ENCODE data around the gene RPTOR. TPM values are rescaled to one million over a fixed set of nuclear protein-coding genes. Genes with fewer than 3 reads are reported as not detected.

Gene RPTOR
- total RNA-seq, 3 donors from 2014 or later (not counting 1 experiment from before 2014, with no cell fraction given) = 49.2 to 63.6 (median 55.4) TPM

DNA sequence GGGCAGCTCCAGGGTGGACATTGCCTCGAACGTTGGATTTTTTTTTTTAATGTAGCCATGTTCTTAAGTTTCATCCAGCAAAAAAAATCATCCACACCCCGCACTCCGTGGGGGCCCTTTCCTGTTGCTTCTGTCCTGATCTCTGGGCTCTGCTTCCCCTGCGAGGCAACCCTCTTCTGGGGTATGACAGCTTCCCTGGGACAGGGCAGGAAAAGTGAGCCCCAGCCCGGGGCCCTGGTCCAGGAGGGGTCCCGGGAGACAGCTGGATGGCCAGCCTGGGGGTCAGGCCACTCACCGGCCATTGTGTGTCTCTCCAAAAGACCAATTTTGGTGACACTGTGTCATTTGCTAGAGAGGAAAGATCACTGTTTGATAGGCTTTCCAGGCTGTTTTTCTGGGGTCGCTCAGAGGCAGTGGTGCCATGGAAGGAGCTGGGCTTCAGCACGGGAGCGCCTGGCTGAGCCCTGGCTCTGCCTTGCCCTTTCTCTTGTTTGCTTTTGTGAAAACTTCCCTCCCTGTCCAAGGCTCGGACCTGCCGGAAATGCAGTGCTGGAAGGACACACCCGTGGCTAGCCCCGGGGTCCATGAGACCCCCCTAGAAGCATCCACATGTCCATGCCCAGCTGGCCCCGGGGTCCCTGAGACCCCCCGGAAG lies 406.0 kb downstream of the RPTOR start:
- peaks cover 33% of the 10 kb centered on the region for H3K36me3 ChIP-seq (ENCODE audit: control insufficient read depth, insufficient read depth, low read length)
- no peaks in the 10 kb centered on the region for H3K9me3 ChIP-seq (ENCODE audit: control insufficient read depth, insufficient read depth, low read length)
- H3K4me1 ChIP-seq (ENCODE audit: control insufficient read depth, insufficient read depth, low read length) = peaks cover 29% of the 10 kb centered on the region
- Mint-ChIP-seq H3K27me3 (ENCODE audit: low read depth in 2 of 2) (no peaks in the 10 kb centered on the region), H3K9me3 (no peaks in the 10 kb centered on the region), H3K27ac (no peak overlapping the region), H3K4me3 (no peak overlapping the region), H3K4me1 (peaks cover 10% of the 10 kb centered on the region in 2 donors), H3K36me3 (peaks cover 10% of the 10 kb centered on the region)
- 98% methylated on average over 17 of the region's 17 CpGs for WGBS (ENCODE audit: insufficient coverage)
- TF ChIP-seq, protein P1, sequence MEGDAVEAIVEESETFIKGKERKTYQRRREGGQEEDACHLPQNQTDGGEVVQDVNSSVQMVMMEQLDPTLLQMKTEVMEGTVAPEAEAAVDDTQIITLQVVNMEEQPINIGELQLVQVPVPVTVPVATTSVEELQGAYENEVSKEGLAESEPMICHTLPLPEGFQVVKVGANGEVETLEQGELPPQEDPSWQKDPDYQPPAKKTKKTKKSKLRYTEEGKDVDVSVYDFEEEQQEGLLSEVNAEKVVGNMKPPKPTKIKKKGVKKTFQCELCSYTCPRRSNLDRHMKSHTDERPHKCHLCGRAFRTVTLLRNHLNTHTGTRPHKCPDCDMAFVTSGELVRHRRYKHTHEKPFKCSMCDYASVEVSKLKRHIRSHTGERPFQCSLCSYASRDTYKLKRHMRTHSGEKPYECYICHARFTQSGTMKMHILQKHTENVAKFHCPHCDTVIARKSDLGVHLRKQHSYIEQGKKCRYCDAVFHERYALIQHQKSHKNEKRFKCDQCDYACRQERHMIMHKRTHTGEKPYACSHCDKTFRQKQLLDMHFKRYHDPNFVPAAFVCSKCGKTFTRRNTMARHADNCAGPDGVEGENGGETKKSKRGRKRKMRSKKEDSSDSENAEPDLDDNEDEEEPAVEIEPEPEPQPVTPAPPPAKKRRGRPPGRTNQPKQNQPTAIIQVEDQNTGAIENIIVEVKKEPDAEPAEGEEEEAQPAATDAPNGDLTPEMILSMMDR (IDR thresholded peaks at IDR 0.05) = no peak
- H3K27me3 ChIP-seq (ENCODE audit: control insufficient read depth, insufficient read depth, low read length) = no peaks in the 10 kb centered on the region
- H3K4me3 ChIP-seq (ENCODE audit: low read length) = no peak overlapping the region
- no peak overlapping the region for H3K27ac ChIP-seq (ENCODE audit: low read length)
- ATAC-seq (no peak), DNase-seq (no peak)
- intact Hi-C loops (cut with micrococcal nuclease) = no loop called here

DNA sequence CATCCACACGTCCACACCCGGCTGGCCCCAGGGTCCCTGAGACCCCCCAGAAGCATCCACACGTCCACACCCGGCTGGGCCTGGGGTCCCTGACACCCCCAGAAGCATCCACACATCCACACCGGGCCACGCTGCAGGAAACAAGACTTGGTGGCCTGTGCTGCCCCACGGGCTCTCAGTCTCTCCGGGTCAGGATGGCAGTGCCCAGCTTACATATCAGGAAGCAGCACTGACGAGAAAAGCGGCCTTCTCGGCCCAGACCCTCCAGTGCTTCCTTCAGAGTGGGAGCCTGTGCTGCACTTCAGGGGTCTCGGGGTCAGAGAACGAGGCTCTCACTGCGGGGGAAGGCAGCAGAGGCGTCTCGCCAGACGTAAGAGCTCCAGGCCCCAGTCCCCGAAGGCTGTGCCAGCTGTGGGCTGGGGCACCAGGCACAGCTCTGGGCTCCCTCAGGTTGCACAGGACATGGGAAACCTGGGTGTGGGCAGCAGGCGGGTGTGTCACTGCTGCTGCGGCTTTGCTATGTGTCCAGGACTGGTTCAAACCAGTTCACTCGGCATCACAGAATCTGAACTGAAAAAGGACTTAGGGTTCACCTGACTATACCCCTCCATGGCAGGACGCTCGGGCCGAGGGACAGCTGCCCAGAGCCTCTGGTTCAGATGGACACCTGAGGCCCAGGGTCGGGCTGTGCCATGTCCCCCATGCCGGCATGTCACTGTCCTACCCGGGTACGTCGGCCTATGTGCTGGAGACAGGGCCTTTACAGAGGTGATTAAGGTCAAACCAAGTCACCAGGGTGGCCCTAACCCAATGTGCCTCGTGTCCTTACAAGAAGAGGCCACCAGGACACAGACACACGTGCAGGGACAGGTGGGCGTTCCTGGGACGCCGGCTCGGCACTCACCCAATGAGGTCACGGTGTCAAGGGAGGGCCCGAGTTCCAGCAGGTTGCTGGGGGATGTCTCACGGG lies 406.8 kb downstream of the RPTOR start:
- TF ChIP-seq, protein P1 (IDR thresholded peaks at IDR 0.05) = no peak
- Mint-ChIP-seq H3K36me3 (peaks cover 6% of the 10 kb centered on the region), H3K9me3 (no peaks in the 10 kb centered on the region), H3K27me3 (ENCODE audit: low read depth in 2 of 2) (no peaks in the 10 kb centered on the region), H3K27ac (no peak overlapping the region), H3K4me3 (no peak overlapping the region), H3K4me1 (peaks cover 2% of the 10 kb centered on the region in 2 donors)
- H3K4me1 ChIP-seq (ENCODE audit: control insufficient read depth, insufficient read depth, low read length) = peaks cover 27% of the 10 kb centered on the region
- DNase-seq (no peak), ATAC-seq (no peak)
- peaks cover 33% of the 10 kb centered on the region for H3K36me3 ChIP-seq (ENCODE audit: control insufficient read depth, insufficient read depth, low read length)
- 95% methylated on average over 38 of the region's 38 CpGs for WGBS (ENCODE audit: insufficient coverage)
- H3K9me3 ChIP-seq (ENCODE audit: control insufficient read depth, insufficient read depth, low read length) = no peaks in the 10 kb centered on the region
- H3K27ac ChIP-seq (ENCODE audit: low read length) = no peak overlapping the region
- H3K27me3 ChIP-seq (ENCODE audit: control insufficient read depth, insufficient read depth, low read length) = no peaks in the 10 kb centered on the region
- no peak overlapping the region for H3K4me3 ChIP-seq (ENCODE audit: low read length)
- intact Hi-C loops (cut with micrococcal nuclease) = no loop called here

DNA sequence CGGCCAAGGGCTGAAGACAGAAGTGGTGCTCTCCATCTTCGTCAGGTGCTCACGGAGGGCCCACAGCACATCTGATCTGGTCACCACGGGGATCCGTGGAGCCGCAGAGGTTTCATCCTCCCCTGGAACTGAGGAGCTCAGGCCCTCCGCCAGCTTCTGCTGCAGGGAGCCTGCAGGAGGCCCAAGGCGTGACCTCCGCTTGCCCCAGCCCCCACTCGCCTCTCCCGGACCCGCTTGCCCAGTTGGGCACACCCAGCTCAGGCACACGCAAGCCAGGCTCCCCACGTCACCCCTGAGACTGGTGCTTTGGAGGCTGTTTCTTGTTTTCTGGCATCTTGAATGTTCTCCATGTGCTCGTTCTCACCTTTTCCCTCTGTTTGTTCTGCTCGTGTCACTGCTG lies 407.7 kb downstream of the RPTOR start:
- H3K4me3 Mint-ChIP-seq = no peak overlapping the region
- H3K4me1 Mint-ChIP-seq = no peaks in the 10 kb centered on the region
- Histone ChIP-seq H3K9me3 (ENCODE audit: control insufficient read depth, insufficient read depth, low read length) (no peaks in the 10 kb centered on the region), H3K4me1 (ENCODE audit: control insufficient read depth, insufficient read depth, low read length) (peaks cover 26% of the 10 kb centered on the region), H3K27me3 (ENCODE audit: control insufficient read depth, insufficient read depth, low read length) (no peaks in the 10 kb centered on the region), H3K4me3 (ENCODE audit: low read length) (no peak overlapping the region), H3K36me3 (ENCODE audit: control insufficient read depth, insufficient read depth, low read length) (peaks cover 24% of the 10 kb centered on the region), H3K27ac (ENCODE audit: low read length) (no peak overlapping the region)
- TF ChIP-seq, protein P1 (IDR thresholded peaks at IDR 0.05) = no peak
- ATAC-seq (no peak), DNase-seq (no peak)
- no peaks in the 10 kb centered on the region for H3K9me3 Mint-ChIP-seq
- H3K36me3 Mint-ChIP-seq = no peaks in the 10 kb centered on the region
- H3K27me3 Mint-ChIP-seq (ENCODE audit: low read depth in 2 of 2) = no peaks in the 10 kb centered on the region
- intact Hi-C loops (cut with micrococcal nuclease) = no loop called here
- no peak overlapping the region for H3K27ac Mint-ChIP-seq
- WGBS (ENCODE audit: insufficient coverage) = 95% methylated on average over 16 of the region's 16 CpGs
